Peyer's patch (tissue), 4 donors: Measurements from ENCODE around the gene TMEM119.

ENCODE experiments used
- POLR2A ChIP-seq, 2 donors: fragments of 450-650 bp; IDR thresholded peaks; one replicate each; pipeline ENCODE4 v1.5.1; 2017; ENCODE audit warnings: antibody characterized with exemption in 2 of 2, mild to moderate bottlenecking in 2 of 2, moderate library complexity in 2 of 2
- TF ChIP-seq, protein P1 (sequence below), 6 experiments: fragments of 450-650 bp in 4 of 6; fragments of 200-600 bp in 2 of 6; sonication (generic) in 1 of 6; IDR thresholded peaks; one replicate each; pipeline ENCODE4 v1.5.1; 2017 to 2019; ENCODE audit warnings: antibody characterized with exemption in 6 of 6, mild to moderate bottlenecking in 3 of 6, moderate library complexity in 1 of 6

DNA sequence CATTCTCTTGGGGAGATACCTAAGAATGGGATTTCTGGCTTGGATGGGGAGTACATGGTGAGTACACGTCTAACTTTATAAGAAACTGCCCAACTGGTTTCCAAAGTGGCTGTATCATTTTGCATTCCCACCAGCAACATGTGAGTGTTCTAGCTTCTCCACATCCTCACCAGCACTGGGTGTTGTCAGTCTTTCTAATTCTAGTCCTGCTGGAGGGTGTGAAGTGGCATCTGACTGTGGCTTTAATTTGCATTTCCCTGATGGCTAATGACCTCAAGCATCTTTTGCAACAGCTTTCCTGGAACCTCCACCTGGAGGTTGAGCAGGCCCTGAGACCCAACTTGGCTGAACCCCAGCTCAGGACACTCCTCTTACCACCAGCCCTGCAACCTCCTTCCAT, 18.0 kb upstream of the TMEM119 start:
- TF ChIP-seq POLR2A (IDR thresholded peaks at IDR 0.05): no peak
- TF ChIP-seq, protein P1, sequence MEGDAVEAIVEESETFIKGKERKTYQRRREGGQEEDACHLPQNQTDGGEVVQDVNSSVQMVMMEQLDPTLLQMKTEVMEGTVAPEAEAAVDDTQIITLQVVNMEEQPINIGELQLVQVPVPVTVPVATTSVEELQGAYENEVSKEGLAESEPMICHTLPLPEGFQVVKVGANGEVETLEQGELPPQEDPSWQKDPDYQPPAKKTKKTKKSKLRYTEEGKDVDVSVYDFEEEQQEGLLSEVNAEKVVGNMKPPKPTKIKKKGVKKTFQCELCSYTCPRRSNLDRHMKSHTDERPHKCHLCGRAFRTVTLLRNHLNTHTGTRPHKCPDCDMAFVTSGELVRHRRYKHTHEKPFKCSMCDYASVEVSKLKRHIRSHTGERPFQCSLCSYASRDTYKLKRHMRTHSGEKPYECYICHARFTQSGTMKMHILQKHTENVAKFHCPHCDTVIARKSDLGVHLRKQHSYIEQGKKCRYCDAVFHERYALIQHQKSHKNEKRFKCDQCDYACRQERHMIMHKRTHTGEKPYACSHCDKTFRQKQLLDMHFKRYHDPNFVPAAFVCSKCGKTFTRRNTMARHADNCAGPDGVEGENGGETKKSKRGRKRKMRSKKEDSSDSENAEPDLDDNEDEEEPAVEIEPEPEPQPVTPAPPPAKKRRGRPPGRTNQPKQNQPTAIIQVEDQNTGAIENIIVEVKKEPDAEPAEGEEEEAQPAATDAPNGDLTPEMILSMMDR (IDR thresholded peaks at IDR 0.05): no peak
